ENCODE results near the gene RETREG1.

RETREG1 gene

GRCh38 chr5:16493261-16493660, 123.5 kb downstream of the RETREG1 start:
- Histone ChIP-seq H3K27me3 (ENCODE audit: insufficient read depth, poor library complexity, severe bottlenecking) (no peaks in the 10 kb centered on the region), H3K4me3 (replicated peaks; ENCODE audit: insufficient read depth, low read length) (no peak overlapping the region), H3K27ac (replicated peaks) (no peak overlapping the region)
- TF ChIP-seq POLR2AphosphoS5 (IDR thresholded peaks at IDR 0.05; ENCODE audit: low read depth) (no peak), REST (IDR thresholded peaks at IDR 0.05; ENCODE audit: insufficient replicate concordance, low read depth) (no peak), SPI1 (IDR thresholded peaks at IDR 0.05; ENCODE audit: borderline replicate concordance, low read depth) (no peak), GABPA (IDR thresholded peaks at IDR 0.05; ENCODE audit: low read depth) (no peak)
- TF ChIP-seq, protein P1, sequence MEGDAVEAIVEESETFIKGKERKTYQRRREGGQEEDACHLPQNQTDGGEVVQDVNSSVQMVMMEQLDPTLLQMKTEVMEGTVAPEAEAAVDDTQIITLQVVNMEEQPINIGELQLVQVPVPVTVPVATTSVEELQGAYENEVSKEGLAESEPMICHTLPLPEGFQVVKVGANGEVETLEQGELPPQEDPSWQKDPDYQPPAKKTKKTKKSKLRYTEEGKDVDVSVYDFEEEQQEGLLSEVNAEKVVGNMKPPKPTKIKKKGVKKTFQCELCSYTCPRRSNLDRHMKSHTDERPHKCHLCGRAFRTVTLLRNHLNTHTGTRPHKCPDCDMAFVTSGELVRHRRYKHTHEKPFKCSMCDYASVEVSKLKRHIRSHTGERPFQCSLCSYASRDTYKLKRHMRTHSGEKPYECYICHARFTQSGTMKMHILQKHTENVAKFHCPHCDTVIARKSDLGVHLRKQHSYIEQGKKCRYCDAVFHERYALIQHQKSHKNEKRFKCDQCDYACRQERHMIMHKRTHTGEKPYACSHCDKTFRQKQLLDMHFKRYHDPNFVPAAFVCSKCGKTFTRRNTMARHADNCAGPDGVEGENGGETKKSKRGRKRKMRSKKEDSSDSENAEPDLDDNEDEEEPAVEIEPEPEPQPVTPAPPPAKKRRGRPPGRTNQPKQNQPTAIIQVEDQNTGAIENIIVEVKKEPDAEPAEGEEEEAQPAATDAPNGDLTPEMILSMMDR (IDR thresholded peaks at IDR 0.05; ENCODE audit: insufficient read depth, low read length), result no peak
- DNase-seq (ENCODE audit: low read depth in 1 of 2, low spot score in 1 of 2), result no peak

DNA sequence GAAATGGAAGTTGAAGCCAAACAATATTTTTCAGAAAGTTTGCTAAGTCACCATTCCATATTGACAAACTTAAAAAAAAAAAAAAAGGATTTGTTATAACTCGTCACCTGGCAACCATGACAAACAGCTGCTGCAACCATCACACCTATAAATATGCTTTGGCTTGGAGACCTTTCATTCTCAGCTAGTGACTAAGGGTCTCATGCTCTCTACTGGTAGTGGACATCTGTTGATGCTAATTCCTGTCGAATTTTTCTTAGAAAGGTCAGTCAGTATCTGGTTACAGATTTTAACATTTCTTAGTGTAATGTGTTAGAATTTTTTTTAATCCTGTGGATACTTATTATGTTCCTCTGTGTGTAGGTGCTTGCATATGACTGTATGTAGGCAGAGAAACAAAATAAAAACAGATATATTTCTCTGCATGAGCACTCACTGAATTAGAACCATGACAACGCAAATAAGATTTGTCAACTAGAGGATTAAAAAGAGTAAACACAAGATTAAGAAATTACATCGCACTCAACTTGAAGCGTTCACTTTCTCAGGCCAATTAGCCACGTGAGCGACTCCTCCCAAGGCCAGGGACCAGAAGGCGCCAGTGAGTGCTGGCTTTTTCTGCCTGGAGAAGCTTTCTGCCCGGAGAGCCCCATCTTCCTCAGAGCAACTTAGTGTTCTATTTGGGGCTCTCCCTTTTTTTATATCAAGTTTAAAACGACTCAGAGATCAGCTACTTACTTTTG, 124.2 kb downstream of the RETREG1 start:
- no peak for DNase-seq (ENCODE audit: low read depth in 1 of 2, low spot score in 1 of 2)
- Histone ChIP-seq H3K27me3 (ENCODE audit: insufficient read depth, poor library complexity, severe bottlenecking) (no peaks in the 10 kb centered on the region), H3K4me3 (replicated peaks; ENCODE audit: insufficient read depth, low read length) (no peak overlapping the region), H3K27ac (replicated peaks) (no peak overlapping the region)
- no peak for TF ChIP-seq GABPA (IDR thresholded peaks at IDR 0.05; ENCODE audit: low read depth)
- TF ChIP-seq SPI1 (IDR thresholded peaks at IDR 0.05; ENCODE audit: borderline replicate concordance, low read depth), result no peak
- TF ChIP-seq, protein P1 (IDR thresholded peaks at IDR 0.05; ENCODE audit: insufficient read depth, low read length), result no peak
- TF ChIP-seq REST (IDR thresholded peaks at IDR 0.05; ENCODE audit: insufficient replicate concordance, low read depth), result no peak

- DNase-seq (ENCODE audit: low read depth in 1 of 2, low spot score in 1 of 2), result no peak
- TF ChIP-seq REST (IDR thresholded peaks at IDR 0.05; ENCODE audit: insufficient replicate concordance, low read depth) (no peak), SPI1 (IDR thresholded peaks at IDR 0.05; ENCODE audit: borderline replicate concordance, low read depth) (no peak), POLR2AphosphoS5 (IDR thresholded peaks at IDR 0.05; ENCODE audit: low read depth) (no peak), GABPA (IDR thresholded peaks at IDR 0.05; ENCODE audit: low read depth) (no peak)
- TF ChIP-seq, protein P1 (IDR thresholded peaks at IDR 0.05; ENCODE audit: insufficient read depth, low read length), result no peak
- Histone ChIP-seq H3K27me3 (ENCODE audit: insufficient read depth, poor library complexity, severe bottlenecking) (no peaks in the 10 kb centered on the region), H3K4me3 (replicated peaks; ENCODE audit: insufficient read depth, low read length) (no peak overlapping the region), H3K27ac (replicated peaks) (no peak overlapping the region)
Measured at GRCh38 chr5:16490911-16491310, 125.9 kb downstream of the RETREG1 start.

Measured in HL-60 (cell line).